HepG2 (cell line): ENCODE measurements around the gene MAP3K8.

ENCODE experiments used
- FOXO1 ChIP-seq: sonication (generic); formaldehyde crosslinking; IDR thresholded peaks from 2 replicates; pipeline ENCODE4 v1.4.0; 2020; ENCODE audit warnings: missing genetic modification reagents
- HINFP ChIP-seq: sonication (generic); formaldehyde crosslinking; IDR thresholded peaks from 2 replicates; pipeline ENCODE4 v1.4.0; 2020; ENCODE audit warnings: low read depth, mild to moderate bottlenecking, missing genetic modification reagents
- MED1 ChIP-seq: sonication (generic); formaldehyde crosslinking; IDR thresholded peaks from 2 replicates; pipeline ENCODE4 v1.4.0; 2020; ENCODE audit warnings: missing genetic modification reagents
- NFRKB ChIP-seq: fragments of 450-650 bp; IDR thresholded peaks from 2 replicates; pipeline ENCODE4 v1.6.1; 2017
- RELA ChIP-seq: sonication (generic); formaldehyde crosslinking; IDR thresholded peaks from 2 replicates; pipeline ENCODE4 v1.4.0; 2020; ENCODE audit warnings: missing genetic modification reagents
- SMC3 ChIP-seq: IDR thresholded peaks from 2 replicates; pipeline ENCODE4 v1.6.1; 2011; ENCODE audit warnings: low read length, improper control_type of control experiment
- YY1 ChIP-seq: IDR thresholded peaks from 2 replicates; pipeline ENCODE4 v1.6.1; 2011; ENCODE audit warnings: low read length, low read depth, moderate library complexity, mild to moderate bottlenecking; ENCODE audit not compliant: insufficient read depth, insufficient replicate concordance
- ZBTB4 ChIP-seq: sonication (generic); formaldehyde crosslinking; IDR thresholded peaks from 2 replicates; pipeline ENCODE4 v1.4.0; 2020; ENCODE audit warnings: missing genetic modification reagents, mild to moderate bottlenecking, borderline replicate concordance
- ZHX1 ChIP-seq: sonication (generic); formaldehyde crosslinking; IDR thresholded peaks from 2 replicates; pipeline ENCODE4 v1.8.1; 2022; ENCODE audit warnings: low read depth, mild to moderate bottlenecking, missing genetic modification reagents
- ZNF331 ChIP-seq: sonication (generic); formaldehyde crosslinking; IDR thresholded peaks from 2 replicates; pipeline ENCODE4 v1.4.0; 2020; ENCODE audit warnings: missing genetic modification reagents
- ZNF343 ChIP-seq: sonication (generic); formaldehyde crosslinking; IDR thresholded peaks from 2 replicates; pipeline ENCODE4 v1.4.0; 2020; ENCODE audit warnings: mild to moderate bottlenecking, missing genetic modification reagents
- TF ChIP-seq, protein P1 (sequence below): fragments of 450-650 bp; IDR thresholded peaks from 2 replicates; pipeline ENCODE4 v1.6.1; 2017; ENCODE audit warnings: mild to moderate bottlenecking

DNA sequence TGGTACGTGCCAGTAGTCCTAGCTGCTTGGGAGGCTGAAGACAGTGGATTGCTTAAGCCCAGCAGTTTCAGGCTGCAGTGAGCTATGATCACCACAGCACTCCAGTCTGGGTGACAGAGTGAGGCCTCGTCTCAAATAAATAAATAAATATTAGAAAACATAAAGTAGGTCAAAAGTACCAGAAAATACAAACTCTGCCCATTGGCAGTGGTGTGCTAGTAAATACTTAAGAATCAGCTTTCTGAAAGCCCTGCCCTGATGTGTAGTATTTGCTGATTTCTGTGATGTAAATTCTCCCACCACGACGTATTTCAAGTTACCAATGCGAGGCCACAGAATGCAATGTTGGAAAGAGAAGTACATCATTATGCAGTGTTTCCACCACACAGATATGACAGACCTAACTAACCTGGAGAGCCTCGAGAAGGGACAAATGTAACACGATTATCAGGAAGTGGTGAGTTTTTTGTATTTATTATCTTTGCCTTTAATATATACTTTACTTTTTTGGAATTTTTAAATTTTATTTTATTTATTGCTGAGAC, 11.8 kb upstream of the MAP3K8 start:
- TF ChIP-seq ZNF331 (CRISPR knock-in tag) (no peak), NFRKB (no peak), RELA (no peak), ZHX1 (no peak), ZNF343 (CRISPR knock-in tag) (no peak), ZBTB4 (CRISPR knock-in tag) (no peak), FOXO1 (CRISPR knock-in tag) (no peak), HINFP (CRISPR knock-in tag) (no peak), MED1 (CRISPR knock-in tag) (no peak), YY1 (no peak), SMC3 (no peak)
- TF ChIP-seq, protein P1, sequence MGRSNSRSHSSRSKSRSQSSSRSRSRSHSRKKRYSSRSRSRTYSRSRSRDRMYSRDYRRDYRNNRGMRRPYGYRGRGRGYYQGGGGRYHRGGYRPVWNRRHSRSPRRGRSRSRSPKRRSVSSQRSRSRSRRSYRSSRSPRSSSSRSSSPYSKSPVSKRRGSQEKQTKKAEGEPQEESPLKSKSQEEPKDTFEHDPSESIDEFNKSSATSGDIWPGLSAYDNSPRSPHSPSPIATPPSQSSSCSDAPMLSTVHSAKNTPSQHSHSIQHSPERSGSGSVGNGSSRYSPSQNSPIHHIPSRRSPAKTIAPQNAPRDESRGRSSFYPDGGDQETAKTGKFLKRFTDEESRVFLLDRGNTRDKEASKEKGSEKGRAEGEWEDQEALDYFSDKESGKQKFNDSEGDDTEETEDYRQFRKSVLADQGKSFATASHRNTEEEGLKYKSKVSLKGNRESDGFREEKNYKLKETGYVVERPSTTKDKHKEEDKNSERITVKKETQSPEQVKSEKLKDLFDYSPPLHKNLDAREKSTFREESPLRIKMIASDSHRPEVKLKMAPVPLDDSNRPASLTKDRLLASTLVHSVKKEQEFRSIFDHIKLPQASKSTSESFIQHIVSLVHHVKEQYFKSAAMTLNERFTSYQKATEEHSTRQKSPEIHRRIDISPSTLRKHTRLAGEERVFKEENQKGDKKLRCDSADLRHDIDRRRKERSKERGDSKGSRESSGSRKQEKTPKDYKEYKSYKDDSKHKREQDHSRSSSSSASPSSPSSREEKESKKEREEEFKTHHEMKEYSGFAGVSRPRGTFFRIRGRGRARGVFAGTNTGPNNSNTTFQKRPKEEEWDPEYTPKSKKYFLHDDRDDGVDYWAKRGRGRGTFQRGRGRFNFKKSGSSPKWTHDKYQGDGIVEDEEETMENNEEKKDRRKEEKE: no peak
